CD8-positive, alpha-beta memory T cell (primary cell): Measurements from ENCODE around the gene PTBP1. TPM values are rescaled to one million over a fixed set of nuclear protein-coding genes. Genes with fewer than 3 reads are reported as not detected.

Experiments used
- CTCF ChIA-PET: fragments of 350-600 bp; sonication (Branson Sonifier 250); formaldehyde crosslinking; loops from one replicate; lab custom pipeline; 2021; ENCODE audit warnings: antibody characterized with exemption; lab: Charles Lee
- POLR2A ChIA-PET: fragments of 350-600 bp; sonication (Branson Sonifier 250); formaldehyde crosslinking; loops from one replicate; lab custom pipeline; 2021; ENCODE audit warnings: antibody characterized with exemption; lab: Charles Lee
- DNase-seq, 5 donors: peaks; one replicate each; pipeline versions ENCODE4 v3.0.0 to v3.0.0-alpha.2; 2020 to 2022; ENCODE audit warnings: mixed read lengths in 1 of 5
- H3K27ac ChIP-seq: one replicate; pipeline ENCODE4 v1.7.0; 2013; ENCODE audit warnings: low read depth, mild to moderate bottlenecking, low read length, moderate library complexity
- H3K27me3 ChIP-seq: 2 replicates; pipeline ENCODE4 v1.7.0; 2013; ENCODE audit warnings: low read length, mild to moderate bottlenecking; ENCODE audit not compliant: insufficient read depth, poor library complexity, severe bottlenecking
- H3K36me3 ChIP-seq: 2 replicates; pipeline ENCODE4 v1.7.0; 2013; ENCODE audit warnings: mild to moderate bottlenecking, low read length, moderate library complexity; ENCODE audit not compliant: insufficient read depth
- H3K4me1 ChIP-seq: 2 replicates; pipeline ENCODE4 v1.7.0; 2013; ENCODE audit warnings: mild to moderate bottlenecking, low read length, moderate library complexity; ENCODE audit not compliant: insufficient read depth
- H3K4me3 ChIP-seq: 2 replicates; pipeline ENCODE4 v1.7.0; 2013; ENCODE audit warnings: mild to moderate bottlenecking, low read length
- H3K9me3 ChIP-seq: 2 replicates; pipeline ENCODE4 v1.7.0; 2013; ENCODE audit warnings: mild to moderate bottlenecking, low read length
- H3K27ac Mint-ChIP-seq, 8 donors: one replicate each; pipeline ENCODE4 v1.8.0; 2020 to 2021; ENCODE audit warnings: mixed read lengths in 8 of 8, mild to moderate bottlenecking in 6 of 8, inconsistent platforms in 3 of 8, moderate library complexity in 3 of 8
- H3K27me3 Mint-ChIP-seq, 2 donors: one replicate each; pipeline ENCODE4 v1.8.0; 2020 to 2021; ENCODE audit warnings: mixed read lengths in 2 of 2, mild to moderate bottlenecking in 1 of 2, moderate library complexity in 1 of 2
- H3K36me3 Mint-ChIP-seq, 3 donors: one replicate each; pipeline ENCODE4 v1.8.0; 2020 to 2021; ENCODE audit warnings: mixed read lengths in 3 of 3, inconsistent platforms in 1 of 3, mild to moderate bottlenecking in 1 of 3
- H3K4me1 Mint-ChIP-seq, 3 donors: one replicate each; pipeline ENCODE4 v1.8.0; 2020 to 2021; ENCODE audit warnings: mixed read lengths in 3 of 3, inconsistent platforms in 1 of 3, mild to moderate bottlenecking in 1 of 3
- H3K4me3 Mint-ChIP-seq, 7 donors: one replicate each; pipeline ENCODE4 v1.8.0; 2020 to 2021; ENCODE audit warnings: mixed read lengths in 7 of 7, mild to moderate bottlenecking in 6 of 7, moderate library complexity in 4 of 7, inconsistent platforms in 2 of 7
- H3K9me3 Mint-ChIP-seq, 5 donors: one replicate each; pipeline ENCODE4 v1.8.0; 2020 to 2022; ENCODE audit warnings: mixed read lengths in 5 of 5, mild to moderate bottlenecking in 3 of 5, moderate library complexity in 2 of 5, inconsistent platforms in 1 of 5
- polyA plus RNA-seq: library from polyadenylated mRNA; unstranded; fragments of 300-500 nt; fragmentation: Illumina TruSeq; gene quantifications from one replicate; pipeline ENCODE4 v1.2.3, GENCODE V29; 2021
- total RNA-seq, 2 experiments: library from RNA; stranded (reverse); gene quantifications; one replicate each; pipeline ENCODE4 v1.2.3, GENCODE V29; 2021

PTBP1 gene
- total and polyA plus RNA-seq, 3 experiments from 2014 or later: 177 to 978 (median 969) TPM

GRCh38 chr19:805166-805551 is 7.9 kb downstream of the PTBP1 start:
- Histone ChIP-seq H3K4me3 (no peak overlapping the region), H3K27me3 (no peaks in the 10 kb centered on the region), H3K4me1 (peaks cover 36% of the 10 kb centered on the region), H3K9me3 (no peaks in the 10 kb centered on the region), H3K27ac (no peak overlapping the region), H3K36me3 (peaks cover 63% of the 10 kb centered on the region)
- Mint-ChIP-seq H3K4me3 (peak overlapping the region in 1 of 7 donors; percentile 62), H3K4me1 (peaks cover 40 to 49% (median 43%) of the 10 kb centered on the region in 3 donors), H3K36me3 (peaks cover 7 to 73% (median 8%) of the 10 kb centered on the region in 3 donors), H3K27me3 (peaks cover 0 to 8% of the 10 kb centered on the region in 2 donors), H3K27ac (peak overlapping the region in 1 of 8 donors; percentile 56), H3K9me3 (no peaks in the 10 kb centered on the region)
- no peak for DNase-seq
- CTCF ChIA-PET: no interaction called here
- POLR2A ChIA-PET: no interaction called here

GRCh38 chr19:805600-806550 is 8.6 kb downstream of the PTBP1 start:
- H3K9me3 Mint-ChIP-seq: no peaks in the 10 kb centered on the region
- Histone ChIP-seq H3K27ac (no peak overlapping the region), H3K4me1 (peaks cover 29% of the 10 kb centered on the region), H3K27me3 (no peaks in the 10 kb centered on the region), H3K4me3 (no peak overlapping the region), H3K36me3 (peaks cover 65% of the 10 kb centered on the region), H3K9me3 (no peaks in the 10 kb centered on the region)
- H3K36me3 Mint-ChIP-seq: peaks cover 7 to 74% (median 7%) of the 10 kb centered on the region in 3 donors
- peak overlapping the region in 1 of 8 donors; percentile 56 for H3K27ac Mint-ChIP-seq
- H3K4me1 Mint-ChIP-seq: peaks cover 34 to 42% (median 37%) of the 10 kb centered on the region in 3 donors
- CTCF ChIA-PET: no interaction called here
- POLR2A ChIA-PET: no interaction called here
- DNase-seq: no peak
- no peak overlapping the region for H3K4me3 Mint-ChIP-seq
- H3K27me3 Mint-ChIP-seq: peaks cover 0 to 8% of the 10 kb centered on the region in 2 donors

GRCh38 chr19:806815-807421 is 9.7 kb downstream of the PTBP1 start:
- Mint-ChIP-seq H3K4me1 (peaks cover 25 to 31% (median 27%) of the 10 kb centered on the region in 3 donors), H3K27ac (peak overlapping the region in 3 of 8 donors; percentile 57 to 82 (median 68)), H3K4me3 (peak overlapping the region in 2 of 7 donors; percentile 54 to 76), H3K9me3 (no peaks in the 10 kb centered on the region), H3K27me3 (peaks cover 0 to 8% of the 10 kb centered on the region in 2 donors), H3K36me3 (peaks cover 7 to 76% (median 7%) of the 10 kb centered on the region in 3 donors)
- CTCF ChIA-PET: no interaction called here
- Histone ChIP-seq H3K27ac (no peak overlapping the region), H3K9me3 (no peaks in the 10 kb centered on the region), H3K27me3 (no peaks in the 10 kb centered on the region), H3K36me3 (peaks cover 63% of the 10 kb centered on the region), H3K4me3 (no peak overlapping the region), H3K4me1 (peaks cover 19% of the 10 kb centered on the region)
- POLR2A ChIA-PET: interaction anchor here (1.0 kb wide), 1 partner anchor 10 kb away, joined by 3 read pairs; the partner anchor contains the start of gene PTBP1
- no peak for DNase-seq

- ChIA-PET CTCF (no interaction called here), POLR2A (interaction anchor here (1.0 kb wide), 1 partner anchor 11 kb away, joined by 3 read pairs; the partner anchor contains the start of gene PTBP1)
- no peak for DNase-seq
- Mint-ChIP-seq H3K4me3 (peak overlapping the region in 2 of 7 donors; percentile 32 to 76), H3K27ac (peak overlapping the region in 6 of 8 donors; percentile 6 to 94 (median 75)), H3K27me3 (peaks cover 0 to 8% of the 10 kb centered on the region in 2 donors), H3K9me3 (no peaks in the 10 kb centered on the region), H3K4me1 (peaks cover 16 to 22% (median 18%) of the 10 kb centered on the region in 3 donors), H3K36me3 (peaks cover 7 to 70% (median 7%) of the 10 kb centered on the region in 3 donors)
- H3K4me3 ChIP-seq: no peak overlapping the region
- H3K36me3 ChIP-seq: peaks cover 61% of the 10 kb centered on the region
- H3K4me1 ChIP-seq: peaks cover 10% of the 10 kb centered on the region
- no peaks in the 10 kb centered on the region for H3K27me3 ChIP-seq
- no peak overlapping the region for H3K27ac ChIP-seq
- no peaks in the 10 kb centered on the region for H3K9me3 ChIP-seq
Observed at GRCh38 chr19:807627-808422, 10.6 kb downstream of the PTBP1 start.

- peaks cover 56% of the 10 kb centered on the region for H3K36me3 ChIP-seq
- CTCF ChIA-PET: no interaction called here
- Mint-ChIP-seq H3K4me3 (no peak overlapping the region), H3K27me3 (peaks cover 0 to 8% of the 10 kb centered on the region in 2 donors), H3K4me1 (peaks cover 12 to 17% (median 14%) of the 10 kb centered on the region in 3 donors), H3K27ac (no peak overlapping the region), H3K9me3 (no peaks in the 10 kb centered on the region), H3K36me3 (peaks cover 7 to 68% (median 7%) of the 10 kb centered on the region in 3 donors)
- DNase-seq: no peak
- no peaks in the 10 kb centered on the region for H3K9me3 ChIP-seq
- H3K27ac ChIP-seq: no peak overlapping the region
- H3K4me3 ChIP-seq: no peak overlapping the region
- no peaks in the 10 kb centered on the region for H3K27me3 ChIP-seq
- peaks cover 4% of the 10 kb centered on the region for H3K4me1 ChIP-seq
- POLR2A ChIA-PET: no interaction called here
Observed at GRCh38 chr19:808423-808775, 11.1 kb downstream of the PTBP1 start.

GRCh38 chr19:810077-810855 is 13.0 kb downstream of the PTBP1 start:
- no peaks in the 10 kb centered on the region for H3K27me3 ChIP-seq
- H3K9me3 Mint-ChIP-seq: no peaks in the 10 kb centered on the region
- H3K4me3 Mint-ChIP-seq: no peak overlapping the region
- H3K36me3 Mint-ChIP-seq: peaks cover 7 to 65% (median 7%) of the 10 kb centered on the region in 3 donors
- peaks cover 7 to 9% (median 8%) of the 10 kb centered on the region in 3 donors for H3K4me1 Mint-ChIP-seq
- no peak overlapping the region for H3K27ac ChIP-seq
- H3K4me1 ChIP-seq: no peaks in the 10 kb centered on the region
- no peak overlapping the region for H3K4me3 ChIP-seq
- peak overlapping the region in 1 of 8 donors; percentile 36 for H3K27ac Mint-ChIP-seq
- POLR2A ChIA-PET: no interaction called here
- no peaks in the 10 kb centered on the region for H3K9me3 ChIP-seq
- CTCF ChIA-PET: interaction anchor here (0.6 to 1.0 kb wide), 2 partner anchors 13 to 46 kb away, joined by 3 to 4 read pairs; partner anchors contain the start of gene PTBP1
- peaks cover 39% of the 10 kb centered on the region for H3K36me3 ChIP-seq
- H3K27me3 Mint-ChIP-seq: peaks cover 0 to 8% of the 10 kb centered on the region in 2 donors
- DNase-seq: no peak

- DNase-seq: no peak
- Mint-ChIP-seq H3K27me3 (peaks cover 0 to 8% of the 10 kb centered on the region in 2 donors), H3K4me3 (no peak overlapping the region), H3K9me3 (no peaks in the 10 kb centered on the region), H3K4me1 (peaks cover 7 to 9% (median 8%) of the 10 kb centered on the region in 3 donors), H3K36me3 (peaks cover 7 to 63% (median 7%) of the 10 kb centered on the region in 3 donors), H3K27ac (no peak overlapping the region)
- Histone ChIP-seq H3K4me1 (no peaks in the 10 kb centered on the region), H3K27ac (no peak overlapping the region), H3K27me3 (no peaks in the 10 kb centered on the region), H3K4me3 (no peak overlapping the region), H3K36me3 (peaks cover 34% of the 10 kb centered on the region), H3K9me3 (no peaks in the 10 kb centered on the region)
- ChIA-PET CTCF (no interaction called here), POLR2A (no interaction called here)
Observed at GRCh38 chr19:810883-811489, 13.7 kb downstream of the PTBP1 start.
